Stimulated activated CD4-positive, alpha-beta T cell treated with anti-CD3 and anti-CD28 coated beads, Interleukin-15, amount 100 ng/mL, for 24 hours (primary cell): Measurements from ENCODE around the gene VPS54.
"Not testable (repeated sequence)": the region's sequence is repeated elsewhere in the genome, so short reads cannot be mapped to it uniquely, and the experiment has no call there.

ENCODE experiments used
- DNase-seq: peaks from one replicate; pipeline ENCODE4 v3.0.0-alpha.2; 2020

VPS54 gene

GRCh38 chr2:63863707-63864106 is 155.5 kb downstream of the VPS54 start:
- no peak for DNase-seq

- no peak for DNase-seq
These were observed 156.4 kb downstream of the VPS54 start for GRCh38 chr2:63862806-63863205.

GRCh38 chr2:63861220-63861822 is 157.9 kb downstream of the VPS54 start:
- peak; percentile 66 for DNase-seq

- DNase-seq, result no peak
These were observed 160.9 kb downstream of the VPS54 start for GRCh38 chr2:63858291-63858690.

GRCh38 chr2:63856303-63856603 is 163.0 kb downstream of the VPS54 start:
- DNase-seq, result peak; percentile 24

GRCh38 chr2:63855418-63856302 is 163.6 kb downstream of the VPS54 start:
- DNase-seq, result no peak

GRCh38 chr2:63853527-63854310 is 165.5 kb downstream of the VPS54 start:
- DNase-seq, result no peak

GRCh38 chr2:63851691-63852311 is 167.4 kb downstream of the VPS54 start:
- DNase-seq, result no peak

- DNase-seq, result no peak
These were observed 168.6 kb downstream of the VPS54 start for GRCh38 chr2:63850649-63851048.

- DNase-seq, result no peak
These were observed 169.0 kb downstream of the VPS54 start for GRCh38 chr2:63850204-63850571.

- no peak for DNase-seq
These were observed 169.6 kb downstream of the VPS54 start for GRCh38 chr2:63849381-63850203.

- not testable (repeated sequence) for DNase-seq
These were observed 171.7 kb downstream of the VPS54 start for GRCh38 chr2:63847571-63847970.

- no peak for DNase-seq
These were observed 172.7 kb downstream of the VPS54 start for GRCh38 chr2:63846487-63846886.

- no peak for DNase-seq
These were observed 173.4 kb downstream of the VPS54 start for GRCh38 chr2:63845866-63846265.

GRCh38 chr2:63844616-63845015 is 174.6 kb downstream of the VPS54 start:
- no peak for DNase-seq

GRCh38 chr2:63843791-63844190 is 175.4 kb downstream of the VPS54 start:
- no peak for DNase-seq

GRCh38 chr2:63843093-63843492 is 176.1 kb downstream of the VPS54 start:
- no peak for DNase-seq

- peak; percentile 16 for DNase-seq
These were observed 176.8 kb downstream of the VPS54 start for GRCh38 chr2:63842149-63843061.
